Tibial artery (tissue), 4 donors: ENCODE results near the gene KANSL2.

Source experiments
- DNase-seq, 2 donors: peaks; one replicate each; pipeline ENCODE4 v3.0.0-alpha.2; 2019
- H3K27ac ChIP-seq, 2 donors: fragments of 200-600 bp; sonication (generic) in 1 of 2; 1 replicate in 1 of 2; 2 replicates in 1 of 2; pipeline ENCODE4 v1.5.1; 2018 to 2019; ENCODE audit warnings: mild to moderate bottlenecking in 1 of 2
- H3K27me3 ChIP-seq, 2 donors: fragments of 200-600 bp; sonication (generic) in 1 of 2; one replicate each; pipeline versions ENCODE4 v1.5.1 to v1.6.0; 2016 to 2019
- H3K36me3 ChIP-seq, 3 donors: fragments of 200-600 bp; sonication (generic) in 2 of 3; one replicate each; pipeline ENCODE4 v1.5.1; 2016 to 2019; ENCODE audit warnings: mild to moderate bottlenecking in 2 of 3
- H3K4me1 ChIP-seq, 4 donors: fragments of 200-600 bp; sonication (generic) in 2 of 4; 1 replicate in 3 of 4; 2 replicates in 1 of 4; pipeline ENCODE4 v1.5.1; 2016 to 2019
- H3K4me3 ChIP-seq, 2 donors: fragments of 200-600 bp; sonication (generic) in 1 of 2; 1 replicate in 1 of 2; 2 replicates in 1 of 2; pipeline ENCODE4 v1.5.1; 2018 to 2019; ENCODE audit warnings: mild to moderate bottlenecking in 2 of 2
- H3K9me3 ChIP-seq, 3 donors: fragments of 200-600 bp; sonication (generic) in 1 of 3; one replicate each; pipeline ENCODE4 v1.5.1; 2016 to 2019
- CTCF ChIP-seq, 2 experiments: fragments of 200-600 bp in 1 of 2; fragments of 450-650 bp in 1 of 2; IDR thresholded peaks; one replicate each; pipeline ENCODE4 v1.5.1; 2017 to 2019; ENCODE audit warnings: antibody characterized with exemption in 2 of 2, mild to moderate bottlenecking in 1 of 2, moderate library complexity in 1 of 2
- intact Hi-C: fragments of 100-400 bp; cut with DNase I; formaldehyde crosslinking; loops from one replicate; pipeline ENCODE4 v1.15.0; 2023; ENCODE audit warnings: low total_unique reads

KANSL2 gene

GRCh38 chr12:48681399-48681709 is 684 bp downstream of the KANSL2 start:
- H3K27ac ChIP-seq = peak overlapping the region; percentile 95 to 96
- no peaks in the 10 kb centered on the region for H3K9me3 ChIP-seq
- H3K36me3 ChIP-seq = peaks cover 14 to 16% (median 14%) of the 10 kb centered on the region in 3 donors
- H3K27me3 ChIP-seq = no peaks in the 10 kb centered on the region
- peak overlapping the region; percentile 90 to 96 for H3K4me3 ChIP-seq
- DNase-seq = no peak
- intact Hi-C loops = no loop called here
- no peak for TF ChIP-seq CTCF (IDR thresholded peaks at IDR 0.05)
- H3K4me1 ChIP-seq = peaks cover 0 to 49% (median 37%) of the 10 kb centered on the region in 4 donors

DNA sequence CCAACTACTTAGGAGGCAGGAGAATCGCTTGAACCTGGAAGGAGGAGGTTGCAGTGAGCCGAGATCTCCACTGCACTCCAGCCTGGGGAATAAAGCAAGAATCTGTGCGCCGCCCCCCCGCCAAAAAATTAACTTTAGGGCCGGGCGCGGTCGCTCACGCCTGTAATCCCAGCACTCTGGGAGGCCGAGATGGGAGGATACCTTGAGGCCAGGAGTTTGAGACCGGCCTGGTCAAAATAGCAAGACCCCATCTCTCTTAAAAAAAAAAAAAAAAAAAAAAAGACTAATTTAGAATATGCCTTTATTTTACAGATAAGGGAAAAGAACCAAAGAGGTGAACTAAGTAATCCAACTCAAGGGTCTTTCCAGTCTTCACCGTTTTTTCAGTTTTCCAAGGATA is 1.2 kb downstream of the KANSL2 start:
- peaks cover 16 to 19% (median 18%) of the 10 kb centered on the region in 3 donors for H3K36me3 ChIP-seq
- H3K4me3 ChIP-seq = peak overlapping the region; percentile 90 to 96
- no peak for DNase-seq
- intact Hi-C loops = no loop called here
- peak overlapping the region in 1 of 2 donors; percentile 96 for H3K27ac ChIP-seq
- H3K4me1 ChIP-seq = peaks cover 0 to 54% (median 37%) of the 10 kb centered on the region in 4 donors
- H3K9me3 ChIP-seq = no peaks in the 10 kb centered on the region
- H3K27me3 ChIP-seq = no peaks in the 10 kb centered on the region
- no peak for TF ChIP-seq CTCF (IDR thresholded peaks at IDR 0.05)

DNA sequence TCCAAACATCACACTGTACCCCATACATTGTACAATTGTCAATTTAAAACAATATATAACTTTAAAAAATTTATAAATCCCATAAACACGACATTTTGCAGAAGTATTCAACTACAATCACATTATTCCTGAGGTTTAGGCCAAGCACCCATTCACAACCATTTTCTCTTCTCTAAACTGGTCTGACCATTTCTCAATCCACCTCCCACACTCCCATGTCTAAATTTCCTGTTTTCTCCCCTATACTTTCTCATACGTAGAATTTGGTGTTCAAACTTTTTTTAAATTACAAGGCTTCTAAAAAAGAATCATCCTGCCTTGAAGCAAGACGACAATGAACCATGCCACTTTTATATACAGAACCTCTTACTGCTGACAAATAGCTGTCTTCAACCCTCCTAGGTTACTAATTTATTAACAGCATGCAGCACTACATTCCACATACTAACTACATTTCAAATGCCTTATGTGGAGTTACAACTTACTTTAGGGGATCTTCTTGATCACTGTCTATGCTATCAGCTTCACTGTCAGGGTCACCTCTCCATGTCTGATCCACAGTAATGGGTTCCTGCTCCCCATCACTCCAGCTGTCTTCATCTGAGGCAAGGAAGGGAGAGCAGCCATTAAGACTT is 3.4 kb downstream of the KANSL2 start:
- no peaks in the 10 kb centered on the region for H3K9me3 ChIP-seq
- no peak for TF ChIP-seq CTCF (IDR thresholded peaks at IDR 0.05)
- peaks cover 16 to 34% (median 28%) of the 10 kb centered on the region in 3 donors for H3K36me3 ChIP-seq
- no peak for DNase-seq
- peaks cover 0 to 65% (median 42%) of the 10 kb centered on the region in 4 donors for H3K4me1 ChIP-seq
- H3K27me3 ChIP-seq = no peaks in the 10 kb centered on the region
- H3K4me3 ChIP-seq = no peak overlapping the region
- intact Hi-C loops = no loop called here
- peak overlapping the region in 1 of 2 donors; percentile 6 for H3K27ac ChIP-seq

DNA sequence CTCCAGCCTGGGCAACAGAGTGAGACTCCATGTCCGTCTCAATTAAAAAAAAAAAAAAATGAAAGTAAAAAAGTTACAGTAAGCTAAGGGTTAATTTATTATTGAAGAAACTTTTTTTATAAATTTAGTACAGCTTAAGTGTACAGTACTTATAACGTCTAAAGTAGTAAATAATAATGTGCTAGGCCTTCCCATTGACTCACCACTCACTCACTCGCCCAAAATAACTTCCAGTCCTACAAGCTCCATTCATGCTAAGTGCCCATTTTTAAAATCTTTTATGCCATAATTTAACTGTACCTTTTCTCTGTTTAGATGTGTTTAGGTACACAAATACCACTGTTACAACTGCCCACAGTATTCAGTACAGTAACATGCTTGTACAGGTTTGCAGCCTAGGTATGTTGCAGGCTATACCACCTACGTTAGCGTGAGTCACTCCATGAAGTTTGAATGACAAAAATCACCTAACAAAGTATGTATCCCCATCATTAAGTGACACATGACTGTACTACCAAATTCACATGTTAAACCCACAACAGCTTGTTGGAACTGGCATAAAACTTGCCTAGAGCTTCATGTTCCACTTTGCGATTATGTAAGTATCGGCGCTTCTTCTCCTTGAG is 10.7 kb downstream of the KANSL2 start:
- Histone ChIP-seq H3K9me3 (no peaks in the 10 kb centered on the region), H3K36me3 (peaks cover 62 to 93% (median 82%) of the 10 kb centered on the region in 3 donors), H3K27me3 (no peaks in the 10 kb centered on the region), H3K27ac (no peak overlapping the region), H3K4me3 (no peak overlapping the region), H3K4me1 (peaks cover 0 to 16% (median 8%) of the 10 kb centered on the region in 4 donors)
- TF ChIP-seq CTCF (IDR thresholded peaks at IDR 0.05) = no peak
- DNase-seq = no peak
- intact Hi-C loops = no loop called here

DNA sequence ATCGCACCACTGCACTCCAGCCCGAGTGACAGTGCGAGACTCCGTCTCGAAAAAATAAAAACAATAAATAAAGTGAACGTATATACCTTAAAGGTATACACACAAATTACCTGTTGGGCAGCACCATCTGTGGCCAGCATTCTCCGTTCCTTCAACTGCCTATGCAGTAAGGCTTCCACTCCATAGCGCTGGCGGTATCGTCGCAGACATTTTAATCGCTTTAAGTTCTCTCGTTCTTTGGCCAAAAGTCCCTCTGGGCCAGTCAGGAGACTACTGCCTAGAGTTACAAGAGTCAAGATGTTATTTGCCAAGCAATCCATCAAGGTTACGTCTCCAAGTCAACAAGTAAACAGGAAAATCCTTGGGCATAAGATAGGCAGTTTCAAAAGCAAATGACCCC is 13.0 kb downstream of the KANSL2 start:
- DNase-seq = no peak
- Histone ChIP-seq H3K4me1 (peaks cover 0 to 6% (median 0%) of the 10 kb centered on the region in 4 donors), H3K36me3 (peaks cover 84 to 100% (median 92%) of the 10 kb centered on the region in 3 donors), H3K9me3 (no peaks in the 10 kb centered on the region), H3K4me3 (no peak overlapping the region), H3K27me3 (no peaks in the 10 kb centered on the region), H3K27ac (no peak overlapping the region)
- intact Hi-C loops = no loop called here
- no peak for TF ChIP-seq CTCF (IDR thresholded peaks at IDR 0.05)
